GM19193 (cell line): Measurements from ENCODE around the gene DNAH8.

Experiments
- POLR2A ChIP-seq: IDR thresholded peaks from 4 replicates; pipeline ENCODE4 v1.6.1; 2011; ENCODE audit not compliant: insufficient read depth, insufficient read length; ENCODE audit errors: extremely low read depth

Gene DNAH8

GRCh38 chr6:38715016-38715689 lies at the start of gene DNAH8:
TSS of gene DNAH8 (plus strand) at chr6:38715311. CDS start at chr6:38722810, 7,499 bp downstream.
- TF ChIP-seq POLR2A = no peak

DNA sequence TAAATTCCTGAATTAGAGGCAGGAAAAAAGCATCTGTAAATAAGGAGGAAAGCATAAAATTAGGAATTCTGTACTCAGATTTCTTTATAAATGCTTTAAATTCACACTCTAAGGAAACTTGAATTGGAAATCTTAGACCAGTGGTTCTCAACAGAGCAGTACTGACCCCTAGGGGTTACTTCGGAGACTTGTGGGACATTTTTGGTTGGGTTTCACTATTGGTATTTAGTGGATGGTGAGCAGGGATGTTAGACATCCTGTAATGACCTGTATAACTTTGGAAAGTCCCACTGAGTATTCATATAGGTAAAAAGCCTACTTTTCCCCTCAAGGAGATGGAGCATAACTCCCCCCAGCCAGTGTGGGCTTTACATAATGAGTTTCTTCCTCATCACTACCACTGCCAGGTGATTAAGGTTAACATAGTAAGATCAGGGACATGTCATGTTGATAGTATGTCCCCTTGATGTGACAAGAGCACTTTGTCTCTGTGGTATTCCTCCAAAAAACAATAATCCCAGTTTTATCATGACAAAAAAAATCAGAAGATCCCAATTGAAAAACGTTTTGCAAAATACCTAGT lies 43.1 kb upstream of the DNAH8 start:
- no peak for TF ChIP-seq POLR2A

DNA sequence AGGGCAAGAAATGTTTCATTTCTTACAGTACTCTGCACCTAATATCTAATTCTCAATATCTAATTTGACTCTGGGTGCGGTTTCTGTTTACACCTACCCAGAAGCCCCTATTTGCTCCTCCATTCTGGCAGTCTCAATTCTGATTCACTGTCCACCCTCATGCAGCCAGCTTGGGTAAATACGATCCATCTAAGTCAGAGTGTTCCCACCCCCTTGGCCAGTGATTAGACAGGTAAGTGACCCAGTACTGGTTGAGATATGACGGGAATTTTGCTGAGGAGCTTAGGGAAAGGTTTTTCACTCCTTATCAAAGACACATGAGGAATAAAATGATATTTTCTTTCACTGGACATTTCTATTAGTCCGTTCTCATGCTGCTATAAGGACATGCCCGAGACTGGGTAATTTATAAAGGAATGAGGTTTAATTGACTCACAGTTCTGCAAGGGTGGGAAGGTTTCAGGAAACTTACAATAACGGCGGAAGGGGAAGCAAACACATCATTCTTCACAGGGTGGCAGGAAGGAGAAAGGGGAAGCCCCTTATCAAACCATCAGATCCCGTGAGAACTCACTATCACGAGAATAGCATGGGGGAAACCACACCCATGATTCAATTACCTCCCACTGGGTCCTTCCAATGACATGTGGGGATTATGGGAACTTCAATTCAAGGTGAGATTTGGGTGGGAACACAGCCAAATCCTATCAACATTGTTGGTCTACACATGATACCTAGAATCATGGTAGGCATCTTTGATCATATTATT lies 41.5 kb upstream of the DNAH8 start:
- no peak for TF ChIP-seq POLR2A

DNA sequence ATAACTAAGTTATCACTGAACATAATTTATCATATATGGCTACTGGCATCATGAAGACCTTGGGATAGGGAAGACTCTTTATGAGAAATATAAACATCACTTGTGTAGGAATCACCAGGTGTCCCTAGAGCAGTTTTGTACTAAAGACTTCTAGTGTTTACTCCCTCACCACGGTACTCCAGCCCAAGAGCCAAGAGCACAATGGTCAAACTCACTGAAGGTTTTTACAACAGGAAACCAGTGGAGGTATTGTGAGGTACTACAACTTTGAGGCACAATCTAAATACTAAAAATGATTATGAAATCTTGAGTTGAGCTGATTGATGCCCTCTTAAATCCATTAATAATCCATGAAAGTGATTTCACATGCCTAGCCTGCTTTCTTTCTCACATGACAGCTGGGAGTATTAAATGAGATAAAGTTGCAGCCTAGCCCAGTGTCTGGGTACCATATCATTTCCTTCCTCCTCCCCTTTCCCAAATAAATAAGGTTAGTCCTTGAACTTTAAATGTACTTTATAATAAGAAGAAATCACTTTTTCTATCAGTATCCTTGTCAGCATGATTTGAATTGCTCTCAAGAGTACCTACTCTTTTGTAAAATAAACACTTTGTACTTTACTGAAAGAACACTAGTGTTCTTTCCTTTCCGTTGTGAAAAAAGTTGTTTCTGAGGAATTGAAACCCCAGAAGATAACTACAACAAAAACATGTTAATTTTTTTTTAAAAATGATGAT lies 38.7 kb upstream of the DNAH8 start:
- no peak for TF ChIP-seq POLR2A

GRCh38 chr6:38676974-38677544 lies 38.1 kb upstream of the DNAH8 start:
- no peak for TF ChIP-seq POLR2A

GRCh38 chr6:38678178-38678760 lies 36.8 kb upstream of the DNAH8 start:
- no peak for TF ChIP-seq POLR2A

- no peak for TF ChIP-seq POLR2A
These were observed 35.4 kb upstream of the DNAH8 start for GRCh38 chr6:38679668-38680067.

DNA sequence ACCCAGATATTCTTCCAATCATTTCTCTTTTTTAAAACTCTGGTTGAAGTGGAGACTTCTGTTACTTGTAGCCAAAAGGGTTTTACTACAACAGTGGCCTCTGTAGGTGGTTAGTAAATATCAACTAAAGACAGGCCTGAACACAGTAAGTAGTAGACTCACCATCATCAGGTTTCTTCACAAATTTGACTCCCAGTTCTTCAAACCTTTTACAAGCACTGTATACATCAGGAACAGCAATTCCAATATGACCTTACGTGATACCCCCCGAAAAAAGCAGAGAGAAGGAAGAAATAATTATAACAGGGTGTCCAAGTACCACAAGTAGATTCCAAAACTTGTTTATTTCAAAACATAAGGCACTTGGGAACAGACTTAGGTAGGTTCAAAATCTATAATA lies 33.3 kb upstream of the DNAH8 start:
- no peak for TF ChIP-seq POLR2A

DNA sequence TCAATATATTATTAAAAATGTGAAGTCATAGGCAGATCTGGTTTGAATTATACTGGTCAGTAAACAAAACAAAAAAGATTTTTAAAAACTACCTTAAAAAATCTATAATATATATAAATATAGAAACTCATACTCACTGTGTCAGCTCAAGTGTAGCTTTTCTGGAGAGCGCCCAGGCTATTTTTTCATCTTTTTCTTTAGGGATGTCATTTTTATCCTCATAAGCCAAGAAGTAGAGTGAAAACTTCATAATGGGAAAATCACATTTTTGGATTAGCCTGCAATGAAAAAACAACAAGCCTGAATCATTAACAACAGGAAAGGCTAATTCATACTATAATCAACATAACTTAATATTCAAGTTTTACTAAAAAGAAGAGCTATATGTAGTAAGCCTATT lies 30.9 kb upstream of the DNAH8 start:
- no peak for TF ChIP-seq POLR2A

DNA sequence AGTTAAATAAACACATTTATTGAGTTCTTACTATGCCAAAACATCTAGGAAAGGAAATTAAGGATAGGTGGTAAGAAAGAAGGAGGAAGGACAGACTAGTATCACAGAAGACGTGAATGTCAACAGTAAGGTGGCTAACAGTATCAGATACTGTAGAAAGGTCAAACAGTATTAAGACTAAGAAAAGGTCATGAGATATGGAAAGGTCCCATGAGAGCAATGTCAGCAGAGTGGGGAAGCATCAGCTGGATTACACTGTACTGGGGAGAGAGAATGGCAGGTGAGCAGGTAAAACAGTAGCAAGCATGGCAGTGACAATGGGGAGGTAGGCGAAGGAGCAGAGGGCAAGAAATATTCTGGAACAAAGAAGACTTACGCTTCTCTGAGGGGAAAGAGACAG lies 30.2 kb upstream of the DNAH8 start:
- TF ChIP-seq POLR2A = no peak

- TF ChIP-seq POLR2A = no peak
These were observed 28.7 kb upstream of the DNAH8 start for GRCh38 chr6:38686270-38687042.

DNA sequence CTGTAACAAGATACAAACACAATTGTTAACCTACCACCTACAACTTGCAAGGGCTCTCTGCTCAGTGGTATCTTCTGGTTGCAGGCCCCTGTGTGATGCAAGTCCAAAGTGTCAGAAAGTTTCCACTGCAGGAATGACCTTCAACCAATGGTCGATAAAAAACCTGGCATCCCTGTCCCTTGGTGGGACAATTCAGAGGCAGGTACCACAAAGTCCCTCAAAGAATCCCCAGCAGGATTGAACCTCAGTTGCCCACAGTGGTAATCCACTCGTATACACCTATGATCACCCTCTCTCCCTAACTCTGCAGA lies 28.1 kb upstream of the DNAH8 start:
- no peak for TF ChIP-seq POLR2A

DNA sequence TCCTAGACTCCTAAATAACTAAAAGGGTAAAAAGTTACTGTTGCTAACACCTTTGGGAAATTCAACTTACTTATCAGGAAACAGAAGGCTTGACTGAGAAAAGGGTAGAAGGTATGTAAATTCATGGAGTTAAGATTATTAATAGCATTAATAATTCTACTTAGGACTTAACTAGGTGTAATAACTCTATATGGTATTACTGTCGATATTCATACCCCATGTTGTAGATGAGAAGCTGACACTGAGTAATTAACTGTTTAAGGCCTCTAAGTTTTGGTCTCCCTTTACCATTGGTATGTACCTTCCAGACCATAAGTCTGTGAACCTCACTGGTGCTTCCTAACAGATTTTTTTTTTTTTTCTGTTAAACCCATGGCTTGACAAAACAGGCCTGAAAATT lies 27.6 kb upstream of the DNAH8 start:
- no peak for TF ChIP-seq POLR2A

DNA sequence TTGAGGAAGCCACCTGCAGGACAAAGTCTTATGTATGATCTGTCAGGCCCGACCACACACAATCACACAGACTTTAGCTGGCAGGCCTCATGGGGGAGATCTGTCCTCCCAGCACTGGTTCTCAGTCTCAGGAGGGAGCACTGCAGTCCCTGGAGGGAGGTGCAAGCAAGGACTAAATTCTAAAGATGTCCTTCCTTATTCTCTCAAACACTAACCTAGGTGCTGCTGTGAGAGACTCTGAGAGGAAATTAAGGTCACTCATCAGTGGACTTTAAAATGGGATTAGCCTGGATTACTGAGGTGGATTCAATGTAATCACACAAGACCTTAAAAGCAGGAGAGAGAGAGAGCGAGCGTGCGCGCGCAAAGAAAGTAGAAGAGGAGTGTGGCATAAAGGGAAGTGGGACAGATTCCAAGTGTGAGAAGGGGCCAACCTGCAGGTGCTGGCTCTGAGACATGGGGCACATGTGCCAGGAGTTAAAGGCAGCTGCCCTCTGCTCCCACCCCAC lies 26.5 kb upstream of the DNAH8 start:
- TF ChIP-seq POLR2A = no peak

GRCh38 chr6:38695227-38695900 lies 19.7 kb upstream of the DNAH8 start:
- no peak for TF ChIP-seq POLR2A
